K562 (cell line): ENCODE results near the gene GLB1L3. TPM values are rescaled to one million over a fixed set of nuclear protein-coding genes. Genes with fewer than 3 reads are reported as not detected.

ENCODE experiments used
- ATAC-seq: fragments of 200-7000 bp; cut with Tn5 transposase; 3 replicates; pipeline ENCODE4 v1.9.1; 2020; ENCODE audit warnings: moderate library complexity
- BruUV-seq: library from RNA; stranded (reverse); fragments of 400-500 nt; replicated peaks from 2 replicates; lab custom pipeline; 2021; lab: Mats Ljungman, UMichigan
- CTCF ChIA-PET: fragments of 300-600 bp; formaldehyde crosslinking; extraction: SDS; loops from one replicate; lab custom pipeline; 2021; ENCODE audit warnings: low intra/inter-chr PET ratio; lab: Yijun Ruan, JAX
- POLR2A ChIA-PET: fragments of 300-600, 350-650 bp; sonication (Branson Sonifier 250); formaldehyde crosslinking; extraction: SDS; loops from one replicate; lab custom pipeline; 2021; ENCODE audit warnings: antibody characterized with exemption, inconsistent platforms; lab: Yijun Ruan, JAX
- DNase-seq, 4 experiments: peaks; one replicate each; pipeline versions ENCODE4 v3.0.0 to v3.0.0-alpha.2; 2011 to 2018; ENCODE audit warnings: low spot score in 3 of 4, mixed read lengths in 3 of 4; ENCODE audit errors: extremely low read depth in 1 of 4
- FAIRE-seq: peaks from 2 replicates; lab custom pipeline; 2011; peaks lifted over from hg19 to GRCh38; lab: Jason Lieb, UNC
- H2AFZ ChIP-seq: 2 replicates; pipeline ENCODE4 v1.6.0; 2011; ENCODE audit warnings: low read depth, low read length, control low read depth, inconsistent platforms
- H3K27ac ChIP-seq: fragments of 200-600 bp; 3 replicates; pipeline ENCODE4 v1.8.0; 2011; ENCODE audit warnings: low read depth, mild to moderate bottlenecking, control low read depth, inconsistent platforms, low read length, moderate library complexity, mixed read lengths; ENCODE audit errors: extremely low read depth
- H3K27me3 ChIP-seq, 2 experiments: fragments of 300-600 bp in 1 of 2; 2 replicates in 1 of 2; 3 replicates in 1 of 2; pipeline versions ENCODE4 v1.6.0 to v1.8.0; 2011; ENCODE audit warnings: inconsistent platforms in 2 of 2, low read length in 2 of 2, mild to moderate bottlenecking in 1 of 2, mixed read lengths in 1 of 2, moderate library complexity in 1 of 2; ENCODE audit not compliant: control insufficient read depth in 2 of 2, insufficient read depth in 2 of 2
- H3K36me3 ChIP-seq: fragments of 300-600 bp; 3 replicates; pipeline ENCODE4 v1.8.0; 2011; ENCODE audit warnings: mild to moderate bottlenecking, low read length, inconsistent platforms; ENCODE audit not compliant: control insufficient read depth, insufficient read depth
- H3K4me1 ChIP-seq, 2 experiments: fragments of 200-600 bp in 1 of 2; replicated peaks in 1 of 2; 2 replicates in 1 of 2; 3 replicates in 1 of 2; pipeline versions ENCODE4 v1.5.1 to v1.8.0; 2011; ENCODE audit warnings: inconsistent platforms in 2 of 2, low read length in 2 of 2, mild to moderate bottlenecking in 1 of 2, mixed read lengths in 1 of 2, moderate library complexity in 1 of 2; ENCODE audit not compliant: control insufficient read depth in 2 of 2, insufficient read depth in 2 of 2
- H3K4me2 ChIP-seq: 2 replicates; pipeline ENCODE4 v1.6.1; 2011; ENCODE audit warnings: low read length, control low read depth, inconsistent platforms, mixed read lengths; ENCODE audit not compliant: insufficient read depth
- H3K4me3 ChIP-seq: fragments of 200-600 bp; sonication (generic), shearing (Covaris generic); 2 replicates; pipeline ENCODE4 v1.5.1; 2016; ENCODE audit warnings: control low read depth, inconsistent platforms
- H3K79me2 ChIP-seq: fragments of 200-600 bp; 3 replicates; pipeline ENCODE4 v1.8.0; 2011; ENCODE audit warnings: low read length, inconsistent platforms; ENCODE audit not compliant: control insufficient read depth, insufficient read depth
- H3K9ac ChIP-seq, 2 experiments: 2 replicates each; pipeline versions ENCODE4 v1.6.0 to v1.6.1; 2011; ENCODE audit warnings: low read depth in 2 of 2, low read length in 2 of 2, control low read depth in 1 of 2, inconsistent platforms in 1 of 2, mild to moderate bottlenecking in 1 of 2, mixed read lengths in 1 of 2; ENCODE audit not compliant: insufficient read depth in 1 of 2
- H3K9me1 ChIP-seq: one replicate; pipeline ENCODE4 v1.6.0; 2011; ENCODE audit warnings: inconsistent platforms, mild to moderate bottlenecking, low read length, moderate library complexity; ENCODE audit not compliant: control insufficient read depth, insufficient read depth
- H3K9me3 ChIP-seq: replicated peaks from 2 replicates; pipeline ENCODE4 v1.5.1; 2011; ENCODE audit warnings: low read depth, low read length, inconsistent platforms; ENCODE audit not compliant: control insufficient read depth, insufficient read depth
- H4K20me1 ChIP-seq: replicated peaks from 2 replicates; pipeline ENCODE4 v1.6.1; 2011; ENCODE audit warnings: low read length, inconsistent platforms, mixed read lengths; ENCODE audit not compliant: control insufficient read depth, insufficient read depth
- EHMT2 ChIP-seq: fragments of 450-650 bp; IDR thresholded peaks from 2 replicates; pipeline ENCODE4 v1.6.1; 2018; ENCODE audit warnings: antibody characterized with exemption
- L3MBTL2 ChIP-seq: fragments of 450-650 bp; IDR thresholded peaks from 2 replicates; pipeline ENCODE4 v1.6.1; 2016; ENCODE audit warnings: mild to moderate bottlenecking, moderate library complexity
- SIN3B ChIP-seq: fragments of 450-650 bp; IDR thresholded peaks from 2 replicates; pipeline ENCODE4 v1.6.1; 2017; ENCODE audit warnings: low read depth, mild to moderate bottlenecking, moderate library complexity
- STAT5B ChIP-seq: fragments of 250-450 bp; sonication (Bioruptor Pico); IDR thresholded peaks from 2 replicates; pipeline ENCODE4 v1.8.0; 2021; ENCODE audit warnings: mild to moderate bottlenecking, inconsistent platforms
- TEAD4 ChIP-seq, 2 experiments: sonication (generic) in 1 of 2; formaldehyde crosslinking in 1 of 2; IDR thresholded peaks; 2 replicates each; pipeline versions ENCODE4 v1.6.1 to v1.8.0; 2012 to 2022; ENCODE audit warnings: borderline replicate concordance in 1 of 2, inconsistent platforms in 1 of 2, low read length in 1 of 2, mild to moderate bottlenecking in 1 of 2, missing genetic modification reagents in 1 of 2
- ZNF518B ChIP-seq: fragments of 250-450 bp; sonication (Bioruptor Pico); IDR thresholded peaks from 2 replicates; pipeline ENCODE4 v1.5.0; 2021; ENCODE audit warnings: mild to moderate bottlenecking, moderate library complexity
- ZNF644 ChIP-seq: fragments of 200-800 bp; sonication (Bioruptor generic); IDR thresholded peaks from 2 replicates; pipeline ENCODE4 v1.6.1; 2016; ENCODE audit warnings: low read depth, missing genetic modification characterization, missing compliant biosample characterization
- WGBS: fragments of 100-300 bp; shearing (Covaris generic); methylation state at CpG from one replicate; pipeline ENCODE4 v1.1.6; 2016; ENCODE audit warnings: low coverage, mixed read lengths; ENCODE audit not compliant: insufficient coverage; ENCODE audit errors: missing lambda C conversion rate; 5-methylcytosine and 5-hydroxymethylcytosine counted together
- in situ Hi-C: fragments of 300-500 bp; cut with MboI; formaldehyde crosslinking; loops from 4 replicates; pipeline ENCODE4 v1.15.0; 2018; ENCODE audit warnings: inconsistent platforms, mixed read lengths
- intact Hi-C: fragments of 100-400 bp; cut with micrococcal nuclease; formaldehyde crosslinking; loops from 2 replicates; pipeline ENCODE4 v1.14.2; 2022
- polyA plus RNA-seq, 8 experiments: library from polyadenylated mRNA; depleted of rRNA in 4 of 8; stranded (reverse) in 5 of 8; unstranded in 3 of 8; fragments of >200 nt; fragmentation: Nextera tagmentation in 2 of 8; fragmentation: Illumina TruSeq in 1 of 8; extraction: Ambion mirVana in 2 of 8; extraction: Trizol in 1 of 8; gene quantifications; 2 replicates each; pipeline versions ENCODE4 v1.2.1 to v1.2.3, GENCODE V29; 2011 to 2014; ENCODE audit warnings: inconsistent platforms in 1 of 8, missing spikeins in 1 of 8
- total RNA-seq, 7 experiments: library from RNA; depleted of rRNA in 6 of 7; stranded (reverse); fragments of >200 nt in 6 of 7; fragmentation: Illumina TruSeq in 2 of 7; extraction: Trizol in 2 of 7; gene quantifications; 2 replicates each; pipeline versions ENCODE4 v1.2.1 to v1.2.3, GENCODE V29; 2011 to 2021; ENCODE audit warnings: low replicate concordance in 1 of 7
- TF ChIP-seq, protein P1 (sequence below): fragments of 450-650 bp; IDR thresholded peaks from 2 replicates; pipeline ENCODE4 v1.6.1; 2017; ENCODE audit warnings: antibody characterized with exemption, mild to moderate bottlenecking
- TF ChIP-seq, protein P2 (sequence below): fragments of 450-650 bp; formaldehyde crosslinking; IDR thresholded peaks from 2 replicates; pipeline ENCODE4 v1.4.0; 2020; ENCODE audit warnings: mild to moderate bottlenecking, mixed read lengths

GLB1L3 gene
- total and polyA plus RNA-seq, 9 of the 15 experiments (the other 6 are each of a cell fraction or from before 2014, with no cell fraction given) = 0.18 to 3.3 (median 0.49) TPM

- Histone ChIP-seq H3K27me3 (no peaks in the 10 kb centered on the region), H3K36me3 (peaks cover 3% of the 10 kb centered on the region; the same call in 2 of the 3 replicates), H3K79me2 (no peaks in the 10 kb centered on the region), H2AFZ (peak overlapping the region; percentile 71), H3K4me2 (peak overlapping the region; percentile 57; the same call in 1 of the 2 replicates), H3K4me3 (no peak overlapping the region), H3K9me1 (no peaks in the 10 kb centered on the region), H3K27ac (peak overlapping the region; percentile 64), H3K9me3 (no peaks in the 10 kb centered on the region), H3K9ac (peak overlapping the region in 1 of 2 experiments; percentile 12; a peak in 1 of 4 replicates), H3K4me1 (peaks cover 16 to 18% of the 10 kb centered on the region in 2 experiments; a peak in 4 of 5 replicates), H4K20me1 (no peaks in the 10 kb centered on the region)
- POLR2A ChIA-PET = interaction anchor here (0.6 kb wide), 1 partner anchor 135 kb away, joined by 3 read pairs; no protein-coding TSS in a partner anchor
- peak; percentile 71 for FAIRE-seq
- peak in 2 of 4 experiments; percentile 15 to 22 for DNase-seq
- no TSS peak for BruUV-seq
- no peak for TF ChIP-seq TEAD4 (IDR thresholded peaks at IDR 0.05; ENCODE audit: low read length)
- no peak for TF ChIP-seq TEAD4 (CRISPR knock-in tag; IDR thresholded peaks at IDR 0.05; ENCODE audit: borderline replicate concordance)
- TF ChIP-seq, protein P1, sequence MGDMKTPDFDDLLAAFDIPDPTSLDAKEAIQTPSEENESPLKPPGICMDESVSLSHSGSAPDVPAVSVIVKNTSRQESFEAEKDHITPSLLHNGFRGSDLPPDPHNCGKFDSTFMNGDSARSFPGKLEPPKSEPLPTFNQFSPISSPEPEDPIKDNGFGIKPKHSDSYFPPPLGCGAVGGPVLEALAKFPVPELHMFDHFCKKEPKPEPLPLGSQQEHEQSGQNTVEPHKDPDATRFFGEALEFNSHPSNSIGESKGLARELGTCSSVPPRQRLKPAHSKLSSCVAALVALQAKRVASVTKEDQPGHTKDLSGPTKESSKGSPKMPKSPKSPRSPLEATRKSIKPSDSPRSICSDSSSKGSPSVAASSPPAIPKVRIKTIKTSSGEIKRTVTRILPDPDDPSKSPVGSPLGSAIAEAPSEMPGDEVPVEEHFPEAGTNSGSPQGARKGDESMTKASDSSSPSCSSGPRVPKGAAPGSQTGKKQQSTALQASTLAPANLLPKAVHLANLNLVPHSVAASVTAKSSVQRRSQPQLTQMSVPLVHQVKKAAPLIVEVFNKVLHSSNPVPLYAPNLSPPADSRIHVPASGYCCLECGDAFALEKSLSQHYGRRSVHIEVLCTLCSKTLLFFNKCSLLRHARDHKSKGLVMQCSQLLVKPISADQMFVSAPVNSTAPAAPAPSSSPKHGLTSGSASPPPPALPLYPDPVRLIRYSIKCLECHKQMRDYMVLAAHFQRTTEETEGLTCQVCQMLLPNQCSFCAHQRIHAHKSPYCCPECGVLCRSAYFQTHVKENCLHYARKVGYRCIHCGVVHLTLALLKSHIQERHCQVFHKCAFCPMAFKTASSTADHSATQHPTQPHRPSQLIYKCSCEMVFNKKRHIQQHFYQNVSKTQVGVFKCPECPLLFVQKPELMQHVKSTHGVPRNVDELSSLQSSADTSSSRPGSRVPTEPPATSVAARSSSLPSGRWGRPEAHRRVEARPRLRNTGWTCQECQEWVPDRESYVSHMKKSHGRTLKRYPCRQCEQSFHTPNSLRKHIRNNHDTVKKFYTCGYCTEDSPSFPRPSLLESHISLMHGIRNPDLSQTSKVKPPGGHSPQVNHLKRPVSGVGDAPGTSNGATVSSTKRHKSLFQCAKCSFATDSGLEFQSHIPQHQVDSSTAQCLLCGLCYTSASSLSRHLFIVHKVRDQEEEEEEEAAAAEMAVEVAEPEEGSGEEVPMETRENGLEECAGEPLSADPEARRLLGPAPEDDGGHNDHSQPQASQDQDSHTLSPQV = peak; percentile 28; the same call in 1 of the 2 replicates
- TF ChIP-seq, protein P2, sequence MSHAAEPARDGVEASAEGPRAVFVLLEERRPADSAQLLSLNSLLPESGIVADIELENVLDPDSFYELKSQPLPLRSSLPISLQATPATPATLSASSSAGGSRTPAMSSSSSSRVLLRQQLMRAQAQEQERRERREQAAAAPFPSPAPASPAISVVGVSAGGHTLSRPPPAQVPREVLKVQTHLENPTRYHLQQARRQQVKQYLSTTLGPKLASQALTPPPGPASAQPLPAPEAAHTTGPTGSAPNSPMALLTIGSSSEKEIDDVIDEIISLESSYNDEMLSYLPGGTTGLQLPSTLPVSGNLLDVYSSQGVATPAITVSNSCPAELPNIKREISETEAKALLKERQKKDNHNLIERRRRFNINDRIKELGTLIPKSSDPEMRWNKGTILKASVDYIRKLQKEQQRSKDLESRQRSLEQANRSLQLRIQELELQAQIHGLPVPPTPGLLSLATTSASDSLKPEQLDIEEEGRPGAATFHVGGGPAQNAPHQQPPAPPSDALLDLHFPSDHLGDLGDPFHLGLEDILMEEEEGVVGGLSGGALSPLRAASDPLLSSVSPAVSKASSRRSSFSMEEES (CRISPR knock-in tag) = no peak
- TF ChIP-seq SIN3B = no peak
- TF ChIP-seq L3MBTL2 = 0 out of 2 replicates have a peak, but pooled peaks have one; percentile 17
- TF ChIP-seq STAT5B (CRISPR knock-in tag) = no peak
- TF ChIP-seq EHMT2 = peak; percentile 57; the same call in 1 of the 2 replicates
- no peak for TF ChIP-seq ZNF644 (tag)
- no peak for TF ChIP-seq ZNF518B (CRISPR knock-in tag)
- CTCF ChIA-PET = no interaction called here
- intact Hi-C loops (no loop called here), in situ Hi-C loops (no loop called here)
- 30% methylated on average over 5 of the region's 5 CpGs for WGBS
- ATAC-seq = no peak; the same call in 2 of the 3 replicates
Measured at GRCh38 chr11:134355656-134356055, 79.5 kb downstream of the GLB1L3 start.
